Stomach (tissue), 4 donors: ENCODE data around the gene CNTN5.

Experiments
- EP300 ChIP-seq: sonication (generic); formaldehyde crosslinking; IDR thresholded peaks from one replicate; pipeline ENCODE4 v1.6.1; 2017; ENCODE audit warnings: antibody characterized with exemption
- POLR2A ChIP-seq, 4 donors: fragments of 450-650 bp; IDR thresholded peaks; one replicate each; pipeline ENCODE4 v1.6.1; 2016; ENCODE audit warnings: antibody characterized with exemption in 4 of 4, control low read depth in 2 of 4, mild to moderate bottlenecking in 1 of 4, moderate library complexity in 1 of 4
- POLR2AphosphoS5 ChIP-seq, 3 donors: sonication (generic); formaldehyde crosslinking; IDR thresholded peaks; one replicate each; pipeline ENCODE4 v1.6.1; 2016; ENCODE audit warnings: antibody characterized with exemption in 3 of 3
- TF ChIP-seq, protein P1 (sequence below), 7 experiments: fragments of 450-650 bp in 4 of 7; fragments of 200-600 bp in 3 of 7; sonication (generic) in 3 of 7; IDR thresholded peaks; one replicate each; pipeline ENCODE4 v1.5.1; 2016 to 2019; ENCODE audit warnings: antibody characterized with exemption in 7 of 7, control low read depth in 2 of 7, mild to moderate bottlenecking in 1 of 7

DNA sequence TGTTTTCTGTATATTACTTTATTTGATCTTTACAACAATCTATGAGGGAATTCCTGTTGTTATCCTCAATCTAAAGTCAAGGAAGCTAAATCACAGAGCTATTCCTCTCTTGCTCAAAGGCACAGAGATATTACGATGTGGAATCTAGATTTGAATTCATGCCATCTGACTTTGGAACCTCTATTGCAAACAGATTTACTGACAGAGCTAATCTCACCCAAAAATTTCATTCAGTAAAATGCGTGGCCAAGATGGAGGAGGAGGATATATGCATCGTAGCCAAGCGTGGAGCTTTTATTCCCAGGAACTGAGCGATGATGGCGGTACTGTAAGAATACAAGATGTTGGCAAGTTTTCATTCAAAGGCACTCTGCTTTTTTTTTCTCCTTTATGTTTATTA is 791.8 kb downstream of the CNTN5 start:
- TF ChIP-seq, protein P1, sequence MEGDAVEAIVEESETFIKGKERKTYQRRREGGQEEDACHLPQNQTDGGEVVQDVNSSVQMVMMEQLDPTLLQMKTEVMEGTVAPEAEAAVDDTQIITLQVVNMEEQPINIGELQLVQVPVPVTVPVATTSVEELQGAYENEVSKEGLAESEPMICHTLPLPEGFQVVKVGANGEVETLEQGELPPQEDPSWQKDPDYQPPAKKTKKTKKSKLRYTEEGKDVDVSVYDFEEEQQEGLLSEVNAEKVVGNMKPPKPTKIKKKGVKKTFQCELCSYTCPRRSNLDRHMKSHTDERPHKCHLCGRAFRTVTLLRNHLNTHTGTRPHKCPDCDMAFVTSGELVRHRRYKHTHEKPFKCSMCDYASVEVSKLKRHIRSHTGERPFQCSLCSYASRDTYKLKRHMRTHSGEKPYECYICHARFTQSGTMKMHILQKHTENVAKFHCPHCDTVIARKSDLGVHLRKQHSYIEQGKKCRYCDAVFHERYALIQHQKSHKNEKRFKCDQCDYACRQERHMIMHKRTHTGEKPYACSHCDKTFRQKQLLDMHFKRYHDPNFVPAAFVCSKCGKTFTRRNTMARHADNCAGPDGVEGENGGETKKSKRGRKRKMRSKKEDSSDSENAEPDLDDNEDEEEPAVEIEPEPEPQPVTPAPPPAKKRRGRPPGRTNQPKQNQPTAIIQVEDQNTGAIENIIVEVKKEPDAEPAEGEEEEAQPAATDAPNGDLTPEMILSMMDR (IDR thresholded peaks at IDR 0.05) = no peak
- TF ChIP-seq POLR2A (IDR thresholded peaks at IDR 0.05) (no peak), POLR2AphosphoS5 (IDR thresholded peaks at IDR 0.05) (no peak), EP300 (no peak)
